WTC11 (cell line): ENCODE data around the gene MTURN. TPM values are rescaled to one million over a fixed set of nuclear protein-coding genes. Genes with fewer than 3 reads are reported as not detected.

Experiments used
- ATAC-seq: fragments of 200-7000 bp; cut with Tn5 transposase; 2 replicates; pipeline ENCODE4 v1.10.0; 2021; ENCODE audit warnings: mild to moderate bottlenecking, moderate library complexity
- CTCF ChIA-PET: fragments of 300-600 bp; sonication (Branson Sonifier 250); formaldehyde crosslinking; loops from one replicate; lab custom pipeline; 2021; ENCODE audit warnings: antibody characterized with exemption; lab: Charles Lee
- POLR2A ChIA-PET: fragments of 350-600 bp; sonication (Branson Sonifier 250); formaldehyde crosslinking; loops from one replicate; lab custom pipeline; 2021; ENCODE audit warnings: antibody characterized with exemption; lab: Charles Lee
- DNase-seq: peaks from one replicate; pipeline ENCODE4 v3.0.0; 2021; ENCODE audit warnings: low spot score
- H3K27ac Mint-ChIP-seq: 2 replicates; pipeline ENCODE4 v1.8.0; 2021; ENCODE audit warnings: mixed read lengths
- H3K27me3 Mint-ChIP-seq: 2 replicates; pipeline ENCODE4 v1.8.0; 2021; ENCODE audit warnings: low read depth, mild to moderate bottlenecking, moderate library complexity, mixed read lengths
- H3K36me3 Mint-ChIP-seq: 2 replicates; pipeline ENCODE4 v1.8.0; 2021; ENCODE audit warnings: mixed read lengths
- H3K4me1 Mint-ChIP-seq: 2 replicates; pipeline ENCODE4 v1.8.0; 2022; ENCODE audit warnings: mixed read lengths
- H3K4me3 Mint-ChIP-seq: 2 replicates; pipeline ENCODE4 v1.8.0; 2021; ENCODE audit warnings: mild to moderate bottlenecking, moderate library complexity, mixed read lengths
- H3K9me3 Mint-ChIP-seq: 2 replicates; pipeline ENCODE4 v1.8.0; 2021; ENCODE audit warnings: mixed read lengths
- ESRRA ChIP-seq: sonication (generic); formaldehyde crosslinking; IDR thresholded peaks from 2 replicates; pipeline ENCODE4 v1.8.1; 2022; ENCODE audit warnings: mild to moderate bottlenecking, missing genetic modification reagents, borderline replicate concordance
- FOXJ3 ChIP-seq: sonication (generic); formaldehyde crosslinking; IDR thresholded peaks from 2 replicates; pipeline ENCODE4 v1.9.0; 2021; ENCODE audit warnings: missing genetic modification reagents, mild to moderate bottlenecking, borderline replicate concordance
- JAZF1 ChIP-seq: fragments of 250-450 bp; sonication (Bioruptor Pico); IDR thresholded peaks from 2 replicates; pipeline ENCODE4 v1.9.0; 2021; ENCODE audit warnings: moderate library complexity, mild to moderate bottlenecking, inconsistent platforms
- MYBL2 ChIP-seq: sonication (generic); formaldehyde crosslinking; IDR thresholded peaks from 2 replicates; pipeline ENCODE4 v1.8.1; 2023; ENCODE audit warnings: mild to moderate bottlenecking, moderate library complexity, missing genetic modification reagents
- NFATC4 ChIP-seq: fragments of 250-450 bp; sonication (Bioruptor Pico); IDR thresholded peaks from 2 replicates; pipeline ENCODE4 v1.9.0; 2021; ENCODE audit warnings: mild to moderate bottlenecking
- NFE2L1 ChIP-seq: sonication (generic); formaldehyde crosslinking; IDR thresholded peaks from 2 replicates; pipeline ENCODE4 v1.8.1; 2023; ENCODE audit warnings: missing genetic modification reagents
- SMAD3 ChIP-seq: sonication (generic); formaldehyde crosslinking; IDR thresholded peaks from 2 replicates; pipeline ENCODE4 v1.8.0; 2022; ENCODE audit warnings: missing genetic modification reagents, mild to moderate bottlenecking, borderline replicate concordance
- SP1 ChIP-seq: sonication (generic); formaldehyde crosslinking; conservative IDR thresholded peaks from 2 replicates; pipeline ENCODE4 v1.8.1; 2022; ENCODE audit warnings: missing genetic modification reagents
- TEAD4 ChIP-seq: sonication (generic); formaldehyde crosslinking; IDR thresholded peaks from 2 replicates; pipeline ENCODE4 v1.8.0; 2022; ENCODE audit warnings: mild to moderate bottlenecking, missing genetic modification reagents
- total RNA-seq: library from RNA; stranded (reverse); gene quantifications from 3 replicates; pipeline ENCODE4 v1.2.3, GENCODE V29; 2021
- TF ChIP-seq, protein P1 (sequence below): sonication (generic); formaldehyde crosslinking; IDR thresholded peaks from 2 replicates; pipeline ENCODE4 v1.8.1; 2023; ENCODE audit warnings: mild to moderate bottlenecking, missing genetic modification reagents, moderate library complexity
- TF ChIP-seq, protein P2 (sequence below): sonication (generic); formaldehyde crosslinking; IDR thresholded peaks from 2 replicates; pipeline ENCODE4 v1.8.0; 2023; ENCODE audit warnings: mild to moderate bottlenecking, missing genetic modification reagents
- TF ChIP-seq, protein P3 (sequence below): sonication (generic); formaldehyde crosslinking; IDR thresholded peaks from 2 replicates; pipeline ENCODE4 v1.8.0; 2022; ENCODE audit warnings: mild to moderate bottlenecking, missing genetic modification reagents
- TF ChIP-seq, protein P4 (sequence below): sonication (generic); formaldehyde crosslinking; IDR thresholded peaks from 2 replicates; pipeline ENCODE4 v1.8.1; 2022; ENCODE audit warnings: mild to moderate bottlenecking, moderate library complexity, missing genetic modification reagents
- TF ChIP-seq, protein P5 (sequence below): sonication (generic); formaldehyde crosslinking; IDR thresholded peaks from 2 replicates; pipeline ENCODE4 v1.8.0; 2023; ENCODE audit warnings: missing genetic modification reagents, mild to moderate bottlenecking, borderline replicate concordance
- TF ChIP-seq, protein P6 (sequence below): fragments of 250-450 bp; sonication (Bioruptor Pico); IDR thresholded peaks from 2 replicates; pipeline ENCODE4 v1.9.0; 2021; ENCODE audit warnings: mild to moderate bottlenecking
- TF ChIP-seq, protein P7 (sequence below): sonication (generic); formaldehyde crosslinking; IDR thresholded peaks from 2 replicates; pipeline ENCODE4 v1.8.0; 2022; ENCODE audit warnings: missing genetic modification reagents
- TF ChIP-seq, protein P8 (sequence below): sonication (generic); formaldehyde crosslinking; IDR thresholded peaks from 2 replicates; pipeline ENCODE4 v1.8.1; 2022; ENCODE audit warnings: mild to moderate bottlenecking, missing genetic modification reagents, moderate library complexity, borderline replicate concordance
- TF ChIP-seq, protein P9 (sequence below): sonication (generic); formaldehyde crosslinking; IDR thresholded peaks from 2 replicates; pipeline ENCODE4 v1.8.1; 2023; ENCODE audit warnings: mild to moderate bottlenecking, missing genetic modification reagents, moderate library complexity
- TF ChIP-seq, protein P10 (sequence below): sonication (generic); formaldehyde crosslinking; IDR thresholded peaks from 2 replicates; pipeline ENCODE4 v1.8.1; 2022; ENCODE audit warnings: low read depth, mild to moderate bottlenecking, moderate library complexity, missing genetic modification reagents, borderline replicate concordance
- TF ChIP-seq, protein P11 (sequence below): sonication (generic); formaldehyde crosslinking; IDR thresholded peaks from 2 replicates; pipeline ENCODE4 v1.8.0; 2022; ENCODE audit warnings: mild to moderate bottlenecking, missing genetic modification reagents

The MTURN gene
- total RNA-seq, 1 experiment from 2014 or later: 5.0 TPM

DNA sequence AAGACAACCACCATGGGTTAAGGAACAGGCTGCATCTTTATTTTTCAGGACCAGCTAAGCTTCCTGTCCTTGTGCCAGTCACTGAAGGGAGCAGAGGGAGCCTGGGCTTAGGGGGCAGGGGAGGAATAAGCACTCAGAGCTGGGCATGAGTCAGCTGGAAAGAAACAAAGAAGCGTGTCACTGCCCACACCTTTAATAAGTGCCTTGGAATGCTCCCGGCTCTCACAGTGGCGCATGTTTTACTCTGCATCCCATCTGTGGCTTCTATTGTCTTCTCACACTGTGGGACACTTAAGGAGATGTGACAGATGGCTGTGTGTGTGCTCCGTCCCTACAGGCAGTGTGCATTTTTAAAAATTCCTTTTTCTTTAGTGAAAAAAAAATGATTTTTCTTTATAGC is 71.7 kb downstream of the MTURN start:
- TF ChIP-seq, protein P1, sequence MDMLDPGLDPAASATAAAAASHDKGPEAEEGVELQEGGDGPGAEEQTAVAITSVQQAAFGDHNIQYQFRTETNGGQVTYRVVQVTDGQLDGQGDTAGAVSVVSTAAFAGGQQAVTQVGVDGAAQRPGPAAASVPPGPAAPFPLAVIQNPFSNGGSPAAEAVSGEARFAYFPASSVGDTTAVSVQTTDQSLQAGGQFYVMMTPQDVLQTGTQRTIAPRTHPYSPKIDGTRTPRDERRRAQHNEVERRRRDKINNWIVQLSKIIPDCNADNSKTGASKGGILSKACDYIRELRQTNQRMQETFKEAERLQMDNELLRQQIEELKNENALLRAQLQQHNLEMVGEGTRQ (CRISPR knock-in tag): no peak
- TF ChIP-seq MYBL2 (CRISPR knock-in tag) (no peak), JAZF1 (CRISPR knock-in tag) (no peak), ESRRA (no peak), SP1 (CRISPR knock-in tag) (no peak), NFE2L1 (no peak), NFATC4 (CRISPR knock-in tag) (no peak), SMAD3 (CRISPR knock-in tag) (no peak), TEAD4 (no peak), FOXJ3 (CRISPR knock-in tag) (no peak)
- TF ChIP-seq, protein P2, sequence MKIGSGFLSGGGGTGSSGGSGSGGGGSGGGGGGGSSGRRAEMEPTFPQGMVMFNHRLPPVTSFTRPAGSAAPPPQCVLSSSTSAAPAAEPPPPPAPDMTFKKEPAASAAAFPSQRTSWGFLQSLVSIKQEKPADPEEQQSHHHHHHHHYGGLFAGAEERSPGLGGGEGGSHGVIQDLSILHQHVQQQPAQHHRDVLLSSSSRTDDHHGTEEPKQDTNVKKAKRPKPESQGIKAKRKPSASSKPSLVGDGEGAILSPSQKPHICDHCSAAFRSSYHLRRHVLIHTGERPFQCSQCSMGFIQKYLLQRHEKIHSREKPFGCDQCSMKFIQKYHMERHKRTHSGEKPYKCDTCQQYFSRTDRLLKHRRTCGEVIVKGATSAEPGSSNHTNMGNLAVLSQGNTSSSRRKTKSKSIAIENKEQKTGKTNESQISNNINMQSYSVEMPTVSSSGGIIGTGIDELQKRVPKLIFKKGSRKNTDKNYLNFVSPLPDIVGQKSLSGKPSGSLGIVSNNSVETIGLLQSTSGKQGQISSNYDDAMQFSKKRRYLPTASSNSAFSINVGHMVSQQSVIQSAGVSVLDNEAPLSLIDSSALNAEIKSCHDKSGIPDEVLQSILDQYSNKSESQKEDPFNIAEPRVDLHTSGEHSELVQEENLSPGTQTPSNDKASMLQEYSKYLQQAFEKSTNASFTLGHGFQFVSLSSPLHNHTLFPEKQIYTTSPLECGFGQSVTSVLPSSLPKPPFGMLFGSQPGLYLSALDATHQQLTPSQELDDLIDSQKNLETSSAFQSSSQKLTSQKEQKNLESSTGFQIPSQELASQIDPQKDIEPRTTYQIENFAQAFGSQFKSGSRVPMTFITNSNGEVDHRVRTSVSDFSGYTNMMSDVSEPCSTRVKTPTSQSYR (CRISPR knock-in tag): no peak
- TF ChIP-seq, protein P3, sequence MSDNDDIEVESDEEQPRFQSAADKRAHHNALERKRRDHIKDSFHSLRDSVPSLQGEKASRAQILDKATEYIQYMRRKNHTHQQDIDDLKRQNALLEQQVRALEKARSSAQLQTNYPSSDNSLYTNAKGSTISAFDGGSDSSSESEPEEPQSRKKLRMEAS: no peak
- TF ChIP-seq, protein P4, sequence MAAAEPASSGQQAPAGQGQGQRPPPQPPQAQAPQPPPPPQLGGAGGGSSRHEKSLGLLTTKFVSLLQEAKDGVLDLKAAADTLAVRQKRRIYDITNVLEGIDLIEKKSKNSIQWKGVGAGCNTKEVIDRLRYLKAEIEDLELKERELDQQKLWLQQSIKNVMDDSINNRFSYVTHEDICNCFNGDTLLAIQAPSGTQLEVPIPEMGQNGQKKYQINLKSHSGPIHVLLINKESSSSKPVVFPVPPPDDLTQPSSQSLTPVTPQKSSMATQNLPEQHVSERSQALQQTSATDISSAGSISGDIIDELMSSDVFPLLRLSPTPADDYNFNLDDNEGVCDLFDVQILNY (CRISPR knock-in tag): no peak
- TF ChIP-seq, protein P5, sequence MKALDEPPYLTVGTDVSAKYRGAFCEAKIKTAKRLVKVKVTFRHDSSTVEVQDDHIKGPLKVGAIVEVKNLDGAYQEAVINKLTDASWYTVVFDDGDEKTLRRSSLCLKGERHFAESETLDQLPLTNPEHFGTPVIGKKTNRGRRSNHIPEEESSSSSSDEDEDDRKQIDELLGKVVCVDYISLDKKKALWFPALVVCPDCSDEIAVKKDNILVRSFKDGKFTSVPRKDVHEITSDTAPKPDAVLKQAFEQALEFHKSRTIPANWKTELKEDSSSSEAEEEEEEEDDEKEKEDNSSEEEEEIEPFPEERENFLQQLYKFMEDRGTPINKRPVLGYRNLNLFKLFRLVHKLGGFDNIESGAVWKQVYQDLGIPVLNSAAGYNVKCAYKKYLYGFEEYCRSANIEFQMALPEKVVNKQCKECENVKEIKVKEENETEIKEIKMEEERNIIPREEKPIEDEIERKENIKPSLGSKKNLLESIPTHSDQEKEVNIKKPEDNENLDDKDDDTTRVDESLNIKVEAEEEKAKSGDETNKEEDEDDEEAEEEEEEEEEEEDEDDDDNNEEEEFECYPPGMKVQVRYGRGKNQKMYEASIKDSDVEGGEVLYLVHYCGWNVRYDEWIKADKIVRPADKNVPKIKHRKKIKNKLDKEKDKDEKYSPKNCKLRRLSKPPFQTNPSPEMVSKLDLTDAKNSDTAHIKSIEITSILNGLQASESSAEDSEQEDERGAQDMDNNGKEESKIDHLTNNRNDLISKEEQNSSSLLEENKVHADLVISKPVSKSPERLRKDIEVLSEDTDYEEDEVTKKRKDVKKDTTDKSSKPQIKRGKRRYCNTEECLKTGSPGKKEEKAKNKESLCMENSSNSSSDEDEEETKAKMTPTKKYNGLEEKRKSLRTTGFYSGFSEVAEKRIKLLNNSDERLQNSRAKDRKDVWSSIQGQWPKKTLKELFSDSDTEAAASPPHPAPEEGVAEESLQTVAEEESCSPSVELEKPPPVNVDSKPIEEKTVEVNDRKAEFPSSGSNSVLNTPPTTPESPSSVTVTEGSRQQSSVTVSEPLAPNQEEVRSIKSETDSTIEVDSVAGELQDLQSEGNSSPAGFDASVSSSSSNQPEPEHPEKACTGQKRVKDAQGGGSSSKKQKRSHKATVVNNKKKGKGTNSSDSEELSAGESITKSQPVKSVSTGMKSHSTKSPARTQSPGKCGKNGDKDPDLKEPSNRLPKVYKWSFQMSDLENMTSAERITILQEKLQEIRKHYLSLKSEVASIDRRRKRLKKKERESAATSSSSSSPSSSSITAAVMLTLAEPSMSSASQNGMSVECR (CRISPR knock-in tag): no peak
- TF ChIP-seq, protein P6, sequence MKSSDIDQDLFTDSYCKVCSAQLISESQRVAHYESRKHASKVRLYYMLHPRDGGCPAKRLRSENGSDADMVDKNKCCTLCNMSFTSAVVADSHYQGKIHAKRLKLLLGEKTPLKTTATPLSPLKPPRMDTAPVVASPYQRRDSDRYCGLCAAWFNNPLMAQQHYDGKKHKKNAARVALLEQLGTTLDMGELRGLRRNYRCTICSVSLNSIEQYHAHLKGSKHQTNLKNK (CRISPR knock-in tag): no peak
- TF ChIP-seq, protein P7, sequence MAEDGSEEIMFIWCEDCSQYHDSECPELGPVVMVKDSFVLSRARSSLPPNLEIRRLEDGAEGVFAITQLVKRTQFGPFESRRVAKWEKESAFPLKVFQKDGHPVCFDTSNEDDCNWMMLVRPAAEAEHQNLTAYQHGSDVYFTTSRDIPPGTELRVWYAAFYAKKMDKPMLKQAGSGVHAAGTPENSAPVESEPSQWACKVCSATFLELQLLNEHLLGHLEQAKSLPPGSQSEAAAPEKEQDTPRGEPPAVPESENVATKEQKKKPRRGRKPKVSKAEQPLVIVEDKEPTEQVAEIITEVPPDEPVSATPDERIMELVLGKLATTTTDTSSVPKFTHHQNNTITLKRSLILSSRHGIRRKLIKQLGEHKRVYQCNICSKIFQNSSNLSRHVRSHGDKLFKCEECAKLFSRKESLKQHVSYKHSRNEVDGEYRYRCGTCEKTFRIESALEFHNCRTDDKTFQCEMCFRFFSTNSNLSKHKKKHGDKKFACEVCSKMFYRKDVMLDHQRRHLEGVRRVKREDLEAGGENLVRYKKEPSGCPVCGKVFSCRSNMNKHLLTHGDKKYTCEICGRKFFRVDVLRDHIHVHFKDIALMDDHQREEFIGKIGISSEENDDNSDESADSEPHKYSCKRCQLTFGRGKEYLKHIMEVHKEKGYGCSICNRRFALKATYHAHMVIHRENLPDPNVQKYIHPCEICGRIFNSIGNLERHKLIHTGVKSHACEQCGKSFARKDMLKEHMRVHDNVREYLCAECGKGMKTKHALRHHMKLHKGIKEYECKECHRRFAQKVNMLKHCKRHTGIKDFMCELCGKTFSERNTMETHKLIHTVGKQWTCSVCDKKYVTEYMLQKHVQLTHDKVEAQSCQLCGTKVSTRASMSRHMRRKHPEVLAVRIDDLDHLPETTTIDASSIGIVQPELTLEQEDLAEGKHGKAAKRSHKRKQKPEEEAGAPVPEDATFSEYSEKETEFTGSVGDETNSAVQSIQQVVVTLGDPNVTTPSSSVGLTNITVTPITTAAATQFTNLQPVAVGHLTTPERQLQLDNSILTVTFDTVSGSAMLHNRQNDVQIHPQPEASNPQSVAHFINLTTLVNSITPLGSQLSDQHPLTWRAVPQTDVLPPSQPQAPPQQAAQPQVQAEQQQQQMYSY (CRISPR knock-in tag): no peak
- TF ChIP-seq, protein P8, sequence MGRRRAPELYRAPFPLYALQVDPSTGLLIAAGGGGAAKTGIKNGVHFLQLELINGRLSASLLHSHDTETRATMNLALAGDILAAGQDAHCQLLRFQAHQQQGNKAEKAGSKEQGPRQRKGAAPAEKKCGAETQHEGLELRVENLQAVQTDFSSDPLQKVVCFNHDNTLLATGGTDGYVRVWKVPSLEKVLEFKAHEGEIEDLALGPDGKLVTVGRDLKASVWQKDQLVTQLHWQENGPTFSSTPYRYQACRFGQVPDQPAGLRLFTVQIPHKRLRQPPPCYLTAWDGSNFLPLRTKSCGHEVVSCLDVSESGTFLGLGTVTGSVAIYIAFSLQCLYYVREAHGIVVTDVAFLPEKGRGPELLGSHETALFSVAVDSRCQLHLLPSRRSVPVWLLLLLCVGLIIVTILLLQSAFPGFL: no peak
- TF ChIP-seq, protein P9, sequence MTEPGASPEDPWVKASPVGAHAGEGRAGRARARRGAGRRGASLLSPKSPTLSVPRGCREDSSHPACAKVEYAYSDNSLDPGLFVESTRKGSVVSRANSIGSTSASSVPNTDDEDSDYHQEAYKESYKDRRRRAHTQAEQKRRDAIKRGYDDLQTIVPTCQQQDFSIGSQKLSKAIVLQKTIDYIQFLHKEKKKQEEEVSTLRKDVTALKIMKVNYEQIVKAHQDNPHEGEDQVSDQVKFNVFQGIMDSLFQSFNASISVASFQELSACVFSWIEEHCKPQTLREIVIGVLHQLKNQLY (CRISPR knock-in tag): no peak
- TF ChIP-seq, protein P10, sequence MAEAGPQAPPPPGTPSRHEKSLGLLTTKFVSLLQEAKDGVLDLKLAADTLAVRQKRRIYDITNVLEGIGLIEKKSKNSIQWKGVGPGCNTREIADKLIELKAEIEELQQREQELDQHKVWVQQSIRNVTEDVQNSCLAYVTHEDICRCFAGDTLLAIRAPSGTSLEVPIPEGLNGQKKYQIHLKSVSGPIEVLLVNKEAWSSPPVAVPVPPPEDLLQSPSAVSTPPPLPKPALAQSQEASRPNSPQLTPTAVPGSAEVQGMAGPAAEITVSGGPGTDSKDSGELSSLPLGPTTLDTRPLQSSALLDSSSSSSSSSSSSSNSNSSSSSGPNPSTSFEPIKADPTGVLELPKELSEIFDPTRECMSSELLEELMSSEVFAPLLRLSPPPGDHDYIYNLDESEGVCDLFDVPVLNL (CRISPR knock-in tag): no peak
- TF ChIP-seq, protein P11, sequence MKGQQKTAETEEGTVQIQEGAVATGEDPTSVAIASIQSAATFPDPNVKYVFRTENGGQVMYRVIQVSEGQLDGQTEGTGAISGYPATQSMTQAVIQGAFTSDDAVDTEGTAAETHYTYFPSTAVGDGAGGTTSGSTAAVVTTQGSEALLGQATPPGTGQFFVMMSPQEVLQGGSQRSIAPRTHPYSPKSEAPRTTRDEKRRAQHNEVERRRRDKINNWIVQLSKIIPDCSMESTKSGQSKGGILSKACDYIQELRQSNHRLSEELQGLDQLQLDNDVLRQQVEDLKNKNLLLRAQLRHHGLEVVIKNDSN (CRISPR knock-in tag): no peak
- TF ChIP-seq, all 79 proteins: peak for 0
- ChIA-PET POLR2A (interaction anchor here (0.7 kb wide), 1 partner anchor 12 kb away, joined by 3 read pairs; no protein-coding TSS in a partner anchor), CTCF (interaction anchor here (0.7 to 1.2 kb wide), 2 partner anchors 42 to 253 kb away, joined by 3 to 4 read pairs; no protein-coding TSS in a partner anchor)
- Mint-ChIP-seq H3K27ac (no peak overlapping the region), H3K9me3 (no peaks in the 10 kb centered on the region), H3K4me3 (no peak overlapping the region), H3K27me3 (no peaks in the 10 kb centered on the region), H3K4me1 (no peaks in the 10 kb centered on the region), H3K36me3 (no peaks in the 10 kb centered on the region)
- ATAC-seq: no peak
- no peak for DNase-seq
